SK-N-SH treated with all-trans-retinoic acid at 6 μM for 48 hours (cell line): ENCODE results near the gene CDK10.

Experiments used
- ATAC-seq: fragments of 200-7000 bp; cut with Tn5 transposase; 3 replicates; pipeline ENCODE4 v1.9.1; 2020; ENCODE audit warnings: mild to moderate bottlenecking, moderate library complexity
- ARNTL ChIP-seq: fragments of 450-650 bp; formaldehyde crosslinking; IDR thresholded peaks from 2 replicates; pipeline ENCODE4 v1.5.0; 2020; ENCODE audit warnings: low read depth, mild to moderate bottlenecking, moderate library complexity, borderline replicate concordance
- BACH2 ChIP-seq: fragments of 250-450 bp; sonication (Bioruptor Pico); IDR thresholded peaks from 2 replicates; pipeline ENCODE4 v1.9.0; 2021; ENCODE audit warnings: mild to moderate bottlenecking, borderline replicate concordance
- ESRRG ChIP-seq: fragments of 250-450 bp; sonication (Bioruptor Pico); IDR thresholded peaks from 2 replicates; pipeline ENCODE4 v1.6.1; 2021; ENCODE audit warnings: mild to moderate bottlenecking
- GLIS3 ChIP-seq: fragments of 250-450 bp; sonication (Bioruptor Pico); IDR thresholded peaks from 2 replicates; pipeline ENCODE4 v1.5.0; 2020; ENCODE audit warnings: mild to moderate bottlenecking, moderate library complexity
- ISL1 ChIP-seq: fragments of 250-450 bp; sonication (Bioruptor Pico); IDR thresholded peaks from 2 replicates; pipeline ENCODE4 v2.1.2; 2022; ENCODE audit warnings: mild to moderate bottlenecking, moderate library complexity
- OSR1 ChIP-seq: fragments of 250-450 bp; sonication (Bioruptor Pico); IDR thresholded peaks from 2 replicates; pipeline ENCODE4 v1.8.0; 2022; ENCODE audit warnings: moderate library complexity, mild to moderate bottlenecking, inconsistent platforms
- PPARA ChIP-seq: fragments of 250-450 bp; sonication (Bioruptor Pico); IDR thresholded peaks from 2 replicates; pipeline ENCODE4 v1.5.0; 2020; ENCODE audit warnings: mild to moderate bottlenecking, borderline replicate concordance
- RARB ChIP-seq: fragments of 250-450 bp; sonication (Bioruptor Pico); IDR thresholded peaks from 2 replicates; pipeline ENCODE4 v1.8.0; 2021; ENCODE audit warnings: mild to moderate bottlenecking, moderate library complexity
- TCF4 ChIP-seq: fragments of 250-450 bp; sonication (Bioruptor Pico); IDR thresholded peaks from 2 replicates; pipeline ENCODE4 v1.8.0; 2021; ENCODE audit warnings: mild to moderate bottlenecking, moderate library complexity, borderline replicate concordance
- TOX ChIP-seq: fragments of 250-450 bp; sonication (Bioruptor Pico); IDR thresholded peaks from 2 replicates; pipeline ENCODE4 v1.8.0; 2021; ENCODE audit warnings: mild to moderate bottlenecking, moderate library complexity, borderline replicate concordance
- ZC3H10 ChIP-seq: fragments of 250-450 bp; sonication (Bioruptor Pico); IDR thresholded peaks from 2 replicates; pipeline ENCODE4 v1.5.1; 2021; ENCODE audit warnings: mild to moderate bottlenecking, moderate library complexity
- ZFP3 ChIP-seq: fragments of 250-450 bp; sonication (Bioruptor Pico); IDR thresholded peaks from 2 replicates; pipeline ENCODE4 v1.5.0; 2020; ENCODE audit warnings: mild to moderate bottlenecking, moderate library complexity
- ZFP30 ChIP-seq: fragments of 450-650 bp; formaldehyde crosslinking; IDR thresholded peaks from 2 replicates; pipeline ENCODE4 v1.5.0; 2022; ENCODE audit warnings: mild to moderate bottlenecking, moderate library complexity
- ZNF565 ChIP-seq: fragments of 450-650 bp; formaldehyde crosslinking; conservative IDR thresholded peaks from 2 replicates; pipeline ENCODE4 v1.5.0; 2020; ENCODE audit warnings: low read depth, mild to moderate bottlenecking, moderate library complexity
- ZNF70 ChIP-seq: fragments of 450-650 bp; formaldehyde crosslinking; IDR thresholded peaks from 2 replicates; pipeline ENCODE4 v1.5.0; 2020; ENCODE audit warnings: mild to moderate bottlenecking, moderate library complexity
- ZNF8 ChIP-seq: fragments of 450-650 bp; formaldehyde crosslinking; IDR thresholded peaks from 2 replicates; pipeline ENCODE4 v1.5.0; 2020; ENCODE audit warnings: mild to moderate bottlenecking, moderate library complexity
- TF ChIP-seq, protein P1 (sequence below): fragments of 250-450 bp; sonication (Bioruptor Pico); IDR thresholded peaks from 2 replicates; pipeline ENCODE4 v1.8.0; 2020; ENCODE audit warnings: mild to moderate bottlenecking, moderate library complexity, borderline replicate concordance
- TF ChIP-seq, protein P2 (sequence below): fragments of 250-450 bp; sonication (Bioruptor Pico); IDR thresholded peaks from 2 replicates; pipeline ENCODE4 v1.5.1; 2021; ENCODE audit warnings: mild to moderate bottlenecking, moderate library complexity
- TF ChIP-seq, protein P3 (sequence below): fragments of 250-450 bp; sonication (Bioruptor Pico); IDR thresholded peaks from 2 replicates; pipeline ENCODE4 v1.5.1; 2020; ENCODE audit warnings: low read depth, mild to moderate bottlenecking, moderate library complexity
- TF ChIP-seq, protein P4 (sequence below): fragments of 250-450 bp; sonication (Bioruptor Pico); IDR thresholded peaks from 2 replicates; pipeline ENCODE4 v1.5.0; 2020; ENCODE audit warnings: mild to moderate bottlenecking, moderate library complexity
- TF ChIP-seq, protein P5 (sequence below): fragments of 250-450 bp; sonication (Bioruptor Pico); IDR thresholded peaks from 2 replicates; pipeline ENCODE4 v1.8.0; 2021; ENCODE audit warnings: low read depth, mild to moderate bottlenecking, moderate library complexity, borderline replicate concordance

Gene CDK10

DNA sequence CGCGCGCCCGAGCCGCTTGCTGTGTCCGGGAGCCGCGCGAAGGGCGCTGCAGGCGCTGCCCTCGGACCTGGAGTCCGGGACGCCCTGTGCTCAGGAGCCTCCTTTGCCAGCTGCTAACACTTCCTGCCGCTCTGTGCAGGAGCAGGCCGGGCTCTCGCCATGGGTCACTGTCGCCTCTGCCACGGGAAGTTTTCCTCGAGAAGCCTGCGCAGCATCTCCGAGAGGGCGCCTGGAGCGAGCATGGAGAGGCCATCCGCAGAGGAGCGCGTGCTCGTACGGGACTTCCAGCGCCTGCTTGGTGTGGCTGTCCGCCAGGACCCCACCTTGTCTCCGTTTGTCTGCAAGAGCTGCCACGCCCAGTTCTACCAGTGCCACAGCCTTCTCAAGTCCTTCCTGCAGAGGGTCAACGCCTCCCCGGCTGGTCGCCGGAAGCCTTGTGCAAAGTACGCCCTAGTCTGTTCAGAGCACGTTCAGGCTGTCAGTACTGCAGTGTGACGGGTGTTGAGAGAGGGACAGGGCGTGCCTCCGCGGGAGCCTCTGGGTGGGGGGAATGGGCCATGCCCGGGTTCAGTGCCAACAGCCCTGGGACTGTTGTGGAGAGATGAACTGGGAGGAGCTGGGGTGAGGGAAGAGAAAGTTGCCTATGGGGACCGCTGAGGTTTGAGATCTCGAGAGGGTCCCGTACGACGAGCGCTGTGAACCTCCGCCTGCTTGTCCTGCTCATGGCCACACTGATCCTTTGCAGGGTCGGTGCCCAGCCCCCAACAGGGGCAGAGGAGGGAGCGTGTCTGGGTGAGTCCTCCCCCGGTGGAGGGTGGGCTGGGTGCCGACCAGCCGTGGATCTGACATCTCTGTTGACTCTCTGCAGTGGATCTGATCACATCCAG is 36.1 kb downstream of the CDK10 start:
- TF ChIP-seq ARNTL (no peak), ZFP30 (CRISPR knock-in tag) (no peak), GLIS3 (CRISPR knock-in tag) (no peak), ZC3H10 (CRISPR knock-in tag) (no peak), RARB (no peak), OSR1 (no peak), ZFP3 (CRISPR knock-in tag) (no peak), ZNF70 (CRISPR knock-in tag) (no peak), PPARA (CRISPR knock-in tag) (no peak), ISL1 (CRISPR knock-in tag) (no peak), ESRRG (CRISPR knock-in tag) (no peak), ZNF8 (CRISPR knock-in tag) (no peak), TOX (CRISPR knock-in tag) (no peak), ZNF565 (CRISPR knock-in tag) (no peak), TCF4 (no peak)
- TF ChIP-seq, protein P1, sequence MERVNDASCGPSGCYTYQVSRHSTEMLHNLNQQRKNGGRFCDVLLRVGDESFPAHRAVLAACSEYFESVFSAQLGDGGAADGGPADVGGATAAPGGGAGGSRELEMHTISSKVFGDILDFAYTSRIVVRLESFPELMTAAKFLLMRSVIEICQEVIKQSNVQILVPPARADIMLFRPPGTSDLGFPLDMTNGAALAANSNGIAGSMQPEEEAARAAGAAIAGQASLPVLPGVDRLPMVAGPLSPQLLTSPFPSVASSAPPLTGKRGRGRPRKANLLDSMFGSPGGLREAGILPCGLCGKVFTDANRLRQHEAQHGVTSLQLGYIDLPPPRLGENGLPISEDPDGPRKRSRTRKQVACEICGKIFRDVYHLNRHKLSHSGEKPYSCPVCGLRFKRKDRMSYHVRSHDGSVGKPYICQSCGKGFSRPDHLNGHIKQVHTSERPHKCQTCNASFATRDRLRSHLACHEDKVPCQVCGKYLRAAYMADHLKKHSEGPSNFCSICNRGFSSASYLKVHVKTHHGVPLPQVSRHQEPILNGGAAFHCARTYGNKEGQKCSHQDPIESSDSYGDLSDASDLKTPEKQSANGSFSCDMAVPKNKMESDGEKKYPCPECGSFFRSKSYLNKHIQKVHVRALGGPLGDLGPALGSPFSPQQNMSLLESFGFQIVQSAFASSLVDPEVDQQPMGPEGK (CRISPR knock-in tag), result no peak
- TF ChIP-seq, protein P2, sequence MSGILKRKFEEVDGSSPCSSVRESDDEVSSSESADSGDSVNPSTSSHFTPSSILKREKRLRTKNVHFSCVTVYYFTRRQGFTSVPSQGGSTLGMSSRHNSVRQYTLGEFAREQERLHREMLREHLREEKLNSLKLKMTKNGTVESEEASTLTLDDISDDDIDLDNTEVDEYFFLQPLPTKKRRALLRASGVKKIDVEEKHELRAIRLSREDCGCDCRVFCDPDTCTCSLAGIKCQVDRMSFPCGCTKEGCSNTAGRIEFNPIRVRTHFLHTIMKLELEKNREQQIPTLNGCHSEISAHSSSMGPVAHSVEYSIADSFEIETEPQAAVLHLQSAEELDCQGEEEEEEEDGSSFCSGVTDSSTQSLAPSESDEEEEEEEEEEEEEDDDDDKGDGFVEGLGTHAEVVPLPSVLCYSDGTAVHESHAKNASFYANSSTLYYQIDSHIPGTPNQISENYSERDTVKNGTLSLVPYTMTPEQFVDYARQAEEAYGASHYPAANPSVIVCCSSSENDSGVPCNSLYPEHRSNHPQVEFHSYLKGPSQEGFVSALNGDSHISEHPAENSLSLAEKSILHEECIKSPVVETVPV (CRISPR knock-in tag), result no peak
- TF ChIP-seq, protein P3, sequence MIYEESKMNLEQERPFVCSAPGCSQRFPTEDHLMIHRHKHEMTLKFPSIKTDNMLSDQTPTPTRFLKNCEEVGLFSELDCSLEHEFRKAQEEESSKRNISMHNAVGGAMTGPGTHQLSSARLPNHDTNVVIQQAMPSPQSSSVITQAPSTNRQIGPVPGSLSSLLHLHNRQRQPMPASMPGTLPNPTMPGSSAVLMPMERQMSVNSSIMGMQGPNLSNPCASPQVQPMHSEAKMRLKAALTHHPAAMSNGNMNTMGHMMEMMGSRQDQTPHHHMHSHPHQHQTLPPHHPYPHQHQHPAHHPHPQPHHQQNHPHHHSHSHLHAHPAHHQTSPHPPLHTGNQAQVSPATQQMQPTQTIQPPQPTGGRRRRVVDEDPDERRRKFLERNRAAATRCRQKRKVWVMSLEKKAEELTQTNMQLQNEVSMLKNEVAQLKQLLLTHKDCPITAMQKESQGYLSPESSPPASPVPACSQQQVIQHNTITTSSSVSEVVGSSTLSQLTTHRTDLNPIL, result no peak
- TF ChIP-seq, protein P4, sequence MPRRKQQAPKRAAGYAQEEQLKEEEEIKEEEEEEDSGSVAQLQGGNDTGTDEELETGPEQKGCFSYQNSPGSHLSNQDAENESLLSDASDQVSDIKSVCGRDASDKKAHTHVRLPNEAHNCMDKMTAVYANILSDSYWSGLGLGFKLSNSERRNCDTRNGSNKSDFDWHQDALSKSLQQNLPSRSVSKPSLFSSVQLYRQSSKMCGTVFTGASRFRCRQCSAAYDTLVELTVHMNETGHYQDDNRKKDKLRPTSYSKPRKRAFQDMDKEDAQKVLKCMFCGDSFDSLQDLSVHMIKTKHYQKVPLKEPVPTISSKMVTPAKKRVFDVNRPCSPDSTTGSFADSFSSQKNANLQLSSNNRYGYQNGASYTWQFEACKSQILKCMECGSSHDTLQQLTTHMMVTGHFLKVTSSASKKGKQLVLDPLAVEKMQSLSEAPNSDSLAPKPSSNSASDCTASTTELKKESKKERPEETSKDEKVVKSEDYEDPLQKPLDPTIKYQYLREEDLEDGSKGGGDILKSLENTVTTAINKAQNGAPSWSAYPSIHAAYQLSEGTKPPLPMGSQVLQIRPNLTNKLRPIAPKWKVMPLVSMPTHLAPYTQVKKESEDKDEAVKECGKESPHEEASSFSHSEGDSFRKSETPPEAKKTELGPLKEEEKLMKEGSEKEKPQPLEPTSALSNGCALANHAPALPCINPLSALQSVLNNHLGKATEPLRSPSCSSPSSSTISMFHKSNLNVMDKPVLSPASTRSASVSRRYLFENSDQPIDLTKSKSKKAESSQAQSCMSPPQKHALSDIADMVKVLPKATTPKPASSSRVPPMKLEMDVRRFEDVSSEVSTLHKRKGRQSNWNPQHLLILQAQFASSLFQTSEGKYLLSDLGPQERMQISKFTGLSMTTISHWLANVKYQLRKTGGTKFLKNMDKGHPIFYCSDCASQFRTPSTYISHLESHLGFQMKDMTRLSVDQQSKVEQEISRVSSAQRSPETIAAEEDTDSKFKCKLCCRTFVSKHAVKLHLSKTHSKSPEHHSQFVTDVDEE (CRISPR knock-in tag), result no peak
- TF ChIP-seq, protein P5, sequence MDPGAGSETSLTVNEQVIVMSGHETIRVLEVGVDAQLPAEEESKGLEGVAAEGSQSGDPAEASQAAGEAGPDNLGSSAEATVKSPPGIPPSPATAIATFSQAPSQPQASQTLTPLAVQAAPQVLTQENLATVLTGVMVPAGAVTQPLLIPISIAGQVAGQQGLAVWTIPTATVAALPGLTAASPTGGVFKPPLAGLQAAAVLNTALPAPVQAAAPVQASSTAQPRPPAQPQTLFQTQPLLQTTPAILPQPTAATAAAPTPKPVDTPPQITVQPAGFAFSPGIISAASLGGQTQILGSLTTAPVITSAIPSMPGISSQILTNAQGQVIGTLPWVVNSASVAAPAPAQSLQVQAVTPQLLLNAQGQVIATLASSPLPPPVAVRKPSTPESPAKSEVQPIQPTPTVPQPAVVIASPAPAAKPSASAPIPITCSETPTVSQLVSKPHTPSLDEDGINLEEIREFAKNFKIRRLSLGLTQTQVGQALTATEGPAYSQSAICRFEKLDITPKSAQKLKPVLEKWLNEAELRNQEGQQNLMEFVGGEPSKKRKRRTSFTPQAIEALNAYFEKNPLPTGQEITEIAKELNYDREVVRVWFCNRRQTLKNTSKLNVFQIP (CRISPR knock-in tag), result no peak
- peak; percentile 1; the same call in 2 of the 3 replicates for ATAC-seq

DNA sequence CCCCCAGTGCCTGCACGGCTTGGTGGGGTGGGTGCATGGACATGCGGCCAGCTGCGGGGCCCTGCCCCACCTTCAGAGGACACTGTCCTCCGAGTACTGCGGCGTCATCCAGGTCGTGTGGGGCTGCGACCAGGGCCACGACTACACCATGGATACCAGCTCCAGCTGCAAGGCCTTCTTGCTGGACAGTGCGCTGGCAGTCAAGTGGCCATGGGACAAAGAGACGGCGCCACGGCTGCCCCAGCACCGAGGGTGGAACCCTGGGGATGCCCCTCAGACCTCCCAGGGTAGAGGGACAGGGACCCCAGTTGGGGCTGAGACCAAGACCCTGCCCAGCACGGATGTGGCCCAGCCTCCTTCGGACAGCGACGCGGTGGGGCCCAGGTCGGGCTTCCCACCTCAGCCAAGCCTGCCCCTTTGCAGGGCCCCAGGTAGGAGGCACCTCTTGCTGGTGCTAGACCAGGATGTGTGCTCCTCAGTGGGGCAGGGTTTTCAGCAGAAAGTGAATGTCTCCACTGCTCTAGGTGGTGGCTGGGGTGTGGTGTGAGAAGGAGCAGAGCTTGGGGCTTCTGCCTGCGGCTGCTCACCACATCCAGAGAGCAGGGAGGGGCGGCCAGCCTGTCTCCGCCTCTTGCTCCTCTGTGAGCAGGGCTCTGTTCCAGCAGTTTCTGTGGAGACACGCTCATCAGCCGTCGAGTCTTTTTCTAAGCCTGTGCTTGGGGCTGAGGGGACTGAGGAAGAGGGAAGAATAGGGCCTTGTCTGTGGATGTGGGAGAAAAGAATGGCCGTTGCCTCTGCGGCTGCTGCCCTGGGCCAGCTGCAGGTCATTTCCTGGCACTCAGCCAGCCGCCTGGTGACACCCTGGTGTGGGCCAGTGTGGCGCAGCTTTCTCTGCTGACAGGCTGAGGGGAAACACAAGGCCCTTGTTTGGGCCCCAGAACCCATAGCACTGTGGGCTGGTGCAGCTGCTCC is 37.1 kb downstream of the CDK10 start:
- no peak for ATAC-seq
- TF ChIP-seq ZFP30 (CRISPR knock-in tag) (no peak), ZNF565 (CRISPR knock-in tag) (no peak), TOX (CRISPR knock-in tag) (no peak), BACH2 (no peak), ARNTL (no peak), GLIS3 (CRISPR knock-in tag) (no peak), PPARA (CRISPR knock-in tag) (no peak)
- TF ChIP-seq, protein P4 (CRISPR knock-in tag), result no peak
- TF ChIP-seq, protein P1 (CRISPR knock-in tag), result no peak
